T47D (cell line): ENCODE data around the gene NVL.

Experiments used
- DNase-seq, 2 experiments: peaks; one replicate each; pipeline versions ENCODE4 v3.0.0 to v3.0.0-alpha.2; 2011 to 2012; ENCODE audit warnings: low read depth in 1 of 2, low spot score in 1 of 2
- JUND ChIP-seq: IDR thresholded peaks from 2 replicates; pipeline ENCODE4 v1.6.1; 2012; ENCODE audit warnings: low read depth
- in situ Hi-C: cut with HindIII; loops from 2 replicates; pipeline ENCODE4 v1.10.0; 2016; ENCODE audit warnings: low sequenced_read_pairs, low pct_unique_long_range_greater_than_20kb

The NVL gene

DNA sequence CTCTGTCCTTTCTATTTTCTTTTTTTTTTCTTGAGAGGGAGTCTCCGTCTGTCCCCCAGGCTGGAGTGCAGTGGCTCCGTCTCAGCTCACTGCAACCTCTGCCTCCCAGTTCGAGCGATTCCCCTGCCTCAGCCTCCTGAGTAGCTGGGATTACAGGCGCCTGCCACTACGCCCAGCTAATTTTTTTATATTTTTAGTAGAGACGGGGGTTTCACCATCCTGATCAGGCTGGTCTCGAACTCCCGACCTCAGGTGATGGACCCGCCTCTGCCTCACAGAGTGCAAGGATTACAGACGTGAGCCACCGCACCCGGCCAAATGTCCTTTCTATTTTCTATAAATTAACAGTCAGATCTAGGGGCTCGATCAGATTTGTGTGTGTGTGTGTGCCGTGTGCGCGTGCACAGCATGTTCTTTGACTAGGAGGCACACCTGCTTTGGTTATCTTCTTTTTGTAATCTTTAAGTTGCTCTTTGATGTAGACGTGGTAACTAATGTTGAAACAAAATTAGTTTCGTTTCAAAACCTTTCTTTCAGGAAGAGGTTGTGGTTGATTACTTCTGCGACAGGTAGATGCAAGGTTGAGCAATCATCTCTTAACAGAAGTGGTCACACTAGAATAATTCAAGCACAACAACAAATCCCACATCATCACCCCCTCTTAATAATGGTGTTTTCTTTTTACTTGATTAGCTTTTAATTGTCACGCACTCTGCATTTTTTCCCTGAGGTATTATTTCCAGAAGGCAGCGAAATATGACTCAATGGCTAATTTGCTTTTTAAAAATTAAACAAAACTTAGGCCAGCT, 147.7 kb downstream of the NVL start:
- peak; percentile 43 to 44 for DNase-seq
- in situ Hi-C loops, result no loop called here
- no peak for TF ChIP-seq JUND

DNA sequence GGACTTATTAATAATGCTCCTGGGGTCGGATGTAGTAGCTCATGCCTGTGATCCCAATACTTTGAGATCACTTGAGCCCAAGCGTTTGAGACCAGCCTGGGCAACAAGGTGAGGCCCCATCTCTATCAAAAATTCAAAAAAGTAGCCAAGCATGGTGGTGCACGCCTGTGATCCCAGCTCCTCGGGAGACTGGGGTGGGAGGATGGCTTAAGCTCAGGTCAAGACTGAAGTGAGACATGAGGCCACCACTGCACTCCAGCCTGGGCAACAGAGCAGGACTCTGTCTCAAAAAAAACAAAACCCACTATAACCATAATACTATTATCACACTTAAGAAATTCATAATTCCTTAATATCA, 148.5 kb downstream of the NVL start:
- in situ Hi-C loops, result no loop called here
- no peak for TF ChIP-seq JUND
- DNase-seq, result no peak

DNA sequence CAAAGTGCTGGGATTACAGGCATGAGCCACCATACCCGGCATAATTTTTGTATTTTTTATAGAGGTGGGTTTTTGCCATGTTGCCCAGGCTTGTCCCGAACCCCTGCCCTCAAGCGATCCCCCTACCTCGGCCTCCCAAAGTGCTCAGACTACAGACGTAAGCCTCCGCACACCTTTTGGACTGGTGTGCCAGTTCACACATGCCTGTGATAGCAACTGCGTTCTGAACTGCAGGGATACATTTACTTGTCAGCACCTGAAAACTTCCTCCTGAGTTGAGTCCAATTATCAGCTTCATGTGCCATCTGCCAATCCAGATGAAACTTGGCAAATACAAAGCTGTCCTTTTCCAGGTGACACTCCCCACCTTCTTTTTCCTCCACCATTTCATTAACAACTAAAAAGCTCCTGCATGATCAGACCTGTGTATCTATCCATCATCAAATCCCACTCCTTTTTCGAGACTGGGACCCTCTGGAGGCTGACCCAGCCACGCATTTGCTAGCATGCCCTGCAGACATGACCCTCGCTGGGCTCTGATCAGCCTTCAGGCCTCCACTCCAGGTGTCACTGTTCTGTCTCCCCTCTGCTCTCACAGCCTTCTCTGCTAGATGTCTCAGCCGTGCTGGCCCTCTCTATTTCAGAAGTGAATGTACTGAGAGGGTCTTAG, 149.1 kb downstream of the NVL start:
- no peak for TF ChIP-seq JUND
- in situ Hi-C loops, result no loop called here
- no peak for DNase-seq

DNA sequence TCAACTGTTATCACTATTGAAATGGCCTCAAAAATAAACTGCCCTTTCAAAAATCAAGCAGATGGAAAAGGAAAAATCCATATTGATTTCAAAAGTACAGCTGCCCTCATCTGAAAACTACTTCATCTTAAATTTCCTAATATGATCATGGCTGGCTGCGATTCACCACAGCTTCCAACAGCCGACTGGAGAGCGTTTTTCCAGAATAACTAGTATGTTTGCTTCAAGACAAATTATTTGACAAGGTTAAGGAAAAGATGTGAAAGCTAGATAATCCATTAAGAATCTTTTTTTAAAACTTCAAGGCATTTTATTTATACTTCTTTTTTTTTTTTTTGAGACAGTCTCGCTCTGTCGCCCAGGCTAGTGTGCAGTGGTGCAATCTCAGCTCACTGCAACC, 151.1 kb downstream of the NVL start:
- peak in 1 of 2 experiments; percentile 64 for DNase-seq
- in situ Hi-C loops, result no loop called here
- TF ChIP-seq JUND, result no peak

DNA sequence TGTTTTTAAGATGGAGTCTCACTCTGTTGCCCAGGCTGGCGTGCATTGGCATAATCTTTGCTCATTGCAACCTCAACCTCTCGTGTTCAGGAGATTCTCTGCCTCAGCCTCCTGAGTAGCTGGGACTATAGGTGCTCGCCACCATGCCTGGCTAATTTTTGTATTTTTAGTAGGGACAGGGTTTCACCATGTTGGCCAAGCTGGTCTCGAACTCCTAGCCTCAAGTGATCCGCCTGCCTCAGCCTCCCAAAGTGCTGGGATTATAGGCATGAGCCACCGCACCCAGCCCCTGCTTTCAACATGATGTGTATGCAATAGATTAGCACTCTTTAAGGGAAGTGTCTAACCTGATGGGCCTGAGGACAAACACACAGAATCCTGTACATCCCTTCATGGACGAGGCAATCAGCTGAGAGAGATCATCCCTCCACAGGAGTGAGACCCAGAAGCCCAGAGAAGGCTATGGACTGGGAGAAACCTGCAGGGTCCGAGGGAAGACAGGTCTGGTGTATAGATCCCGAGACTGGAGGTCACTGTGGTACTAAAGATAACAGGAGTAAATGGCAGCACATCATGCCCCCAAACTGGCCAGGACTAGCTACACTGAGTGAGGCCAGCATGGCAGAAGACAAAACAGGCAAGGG, 152.5 kb downstream of the NVL start:
- in situ Hi-C loops, result no loop called here
- no peak for TF ChIP-seq JUND
- no peak for DNase-seq
